CD4-positive, alpha-beta T cell (primary cell): ENCODE data around the gene FAM110A. TPM values are rescaled to one million over a fixed set of nuclear protein-coding genes. Genes with fewer than 3 reads are reported as not detected.
"Not testable (repeated sequence)": the region's sequence is repeated elsewhere in the genome, so short reads cannot be mapped to it uniquely, and the experiment has no call there.

Experiments used
- ATAC-seq: fragments of 200-7000 bp; cut with Tn5 transposase; one replicate; pipeline ENCODE4 v1.10.0; 2022; ENCODE audit warnings: mild to moderate bottlenecking; ENCODE audit not compliant: poor library complexity
- CTCF ChIA-PET: fragments of 350-600 bp; sonication (Branson Sonifier 250); formaldehyde crosslinking; loops from one replicate; lab custom pipeline; 2021; ENCODE audit warnings: antibody characterized with exemption, inconsistent platforms; lab: Charles Lee
- POLR2A ChIA-PET: fragments of 350-600 bp; sonication (Branson Sonifier 250); formaldehyde crosslinking; loops from one replicate; lab custom pipeline; 2021; ENCODE audit warnings: antibody characterized with exemption, inconsistent platforms; lab: Charles Lee
- DNase-seq, 14 experiments: peaks; one replicate each; pipeline ENCODE4 v3.0.0-alpha.2; 2013 to 2020; ENCODE audit warnings: mixed read lengths in 2 of 14
- H3K27ac ChIP-seq, 2 donors: one replicate each; pipeline versions ENCODE4 v1.5.1 to v1.7.0; 2013; ENCODE audit warnings: low read length in 2 of 2, low read depth in 1 of 2, mild to moderate bottlenecking in 1 of 2
- H3K27me3 ChIP-seq, 2 experiments: 1 replicate in 1 of 2; 2 replicates in 1 of 2; pipeline versions ENCODE4 v1.6.1 to v1.7.0; 2013; ENCODE audit warnings: low read length in 2 of 2, control low read depth in 1 of 2, mild to moderate bottlenecking in 1 of 2, moderate library complexity in 1 of 2; ENCODE audit not compliant: insufficient read depth in 2 of 2, control insufficient read depth in 1 of 2
- H3K36me3 ChIP-seq: one replicate; pipeline ENCODE4 v1.6.1; 2013; ENCODE audit warnings: low read length, control low read depth; ENCODE audit not compliant: insufficient read depth
- H3K4me1 ChIP-seq: one replicate; pipeline ENCODE4 v1.6.1; 2013; ENCODE audit warnings: low read length, control low read depth; ENCODE audit not compliant: insufficient read depth
- H3K4me3 ChIP-seq: one replicate; pipeline ENCODE4 v1.5.1; 2013; ENCODE audit warnings: mild to moderate bottlenecking, low read length, moderate library complexity
- H3K9me3 ChIP-seq, 2 experiments: 1 replicate in 1 of 2; 2 replicates in 1 of 2; pipeline versions ENCODE4 v1.6.1 to v1.7.0; 2013; ENCODE audit warnings: low read length in 2 of 2, mild to moderate bottlenecking in 2 of 2, control low read depth in 1 of 2, moderate library complexity in 1 of 2; ENCODE audit not compliant: control insufficient read depth in 1 of 2, insufficient read depth in 1 of 2
- H3K27ac Mint-ChIP-seq: one replicate; pipeline ENCODE4 v1.8.0; 2020; ENCODE audit warnings: mixed read lengths
- H3K27me3 Mint-ChIP-seq: one replicate; pipeline ENCODE4 v1.8.0; 2021; ENCODE audit warnings: mixed read lengths
- H3K36me3 Mint-ChIP-seq: one replicate; pipeline ENCODE4 v1.8.0; 2021; ENCODE audit warnings: low read depth, mixed read lengths
- H3K4me1 Mint-ChIP-seq: one replicate; pipeline ENCODE4 v1.8.0; 2021; ENCODE audit warnings: low read depth, mixed read lengths
- H3K4me3 Mint-ChIP-seq: one replicate; pipeline ENCODE4 v1.8.0; 2020; ENCODE audit warnings: mild to moderate bottlenecking, mixed read lengths
- H3K9me3 Mint-ChIP-seq: one replicate; pipeline ENCODE4 v1.8.0; 2020; ENCODE audit warnings: mixed read lengths
- CTCF ChIP-seq: fragments of 200-600 bp; IDR thresholded peaks from one replicate; pipeline ENCODE4 v1.8.0; 2022; ENCODE audit warnings: antibody characterized with exemption, mild to moderate bottlenecking
- intact Hi-C, 2 experiments: fragments of 100-400 bp; cut with DNase I in 1 of 2; cut with micrococcal nuclease in 1 of 2; formaldehyde crosslinking; loops; one replicate each; pipeline versions ENCODE4 v1.15.1 to v1.9.0; 2023 to 2025; cut with DNase I, micrococcal nuclease
- total RNA-seq, 174 experiments: library from RNA in 2 of 174; stranded (reverse) in 2 of 174; gene quantifications; one replicate each; pipeline ENCODE4 v1.2.3 and lab custom pipeline; 2021 to 2026

The FAM110A gene
- total RNA-seq, 2 experiments from 2014 or later: 4.5 to 4.8 TPM

- no peaks in the 10 kb centered on the region for H3K4me1 ChIP-seq
- peak in 2 of 14 experiments; percentile 42 to 51 for DNase-seq
- no peaks in the 10 kb centered on the region for H3K9me3 ChIP-seq
- peaks cover 0 to 4% of the 10 kb centered on the region in 2 experiments for H3K27me3 ChIP-seq
- TF ChIP-seq CTCF: no peak
- H3K4me3 ChIP-seq: no peak overlapping the region
- Mint-ChIP-seq H3K27ac (no peak overlapping the region), H3K36me3 (no peaks in the 10 kb centered on the region), H3K4me3 (no peak overlapping the region), H3K9me3 (no peaks in the 10 kb centered on the region), H3K4me1 (no peaks in the 10 kb centered on the region), H3K27me3 (peaks cover 9% of the 10 kb centered on the region)
- CTCF ChIA-PET: no interaction called here
- H3K36me3 ChIP-seq: no peaks in the 10 kb centered on the region
- intact Hi-C loops: no loop called here
- ATAC-seq: no peak
- H3K27ac ChIP-seq: no peak overlapping the region
- POLR2A ChIA-PET: no interaction called here
Observed at GRCh38 chr20:891058-891705, 57.7 kb downstream of the FAM110A start.

- H3K27me3 Mint-ChIP-seq: peaks cover 9% of the 10 kb centered on the region
- no peaks in the 10 kb centered on the region for H3K9me3 ChIP-seq
- H3K4me1 Mint-ChIP-seq: no peaks in the 10 kb centered on the region
- H3K4me3 ChIP-seq: no peak overlapping the region
- DNase-seq (no peak), ATAC-seq (no peak)
- H3K27ac ChIP-seq: no peak overlapping the region
- POLR2A ChIA-PET: no interaction called here
- H3K9me3 Mint-ChIP-seq: no peaks in the 10 kb centered on the region
- no peak for TF ChIP-seq CTCF
- H3K4me1 ChIP-seq: no peaks in the 10 kb centered on the region
- no peaks in the 10 kb centered on the region for H3K36me3 ChIP-seq
- intact Hi-C loops: no loop called here
- H3K27me3 ChIP-seq: peaks cover 0 to 4% of the 10 kb centered on the region in 2 experiments
- CTCF ChIA-PET: no interaction called here
- no peak overlapping the region for H3K27ac Mint-ChIP-seq
- H3K36me3 Mint-ChIP-seq: no peaks in the 10 kb centered on the region
- no peak overlapping the region for H3K4me3 Mint-ChIP-seq
Observed at GRCh38 chr20:891706-892080, 58.2 kb downstream of the FAM110A start.

- intact Hi-C loops, H3K4me1 ChIP-seq, H3K27me3 ChIP-seq, DNase-seq, H3K36me3 Mint-ChIP-seq, H3K4me3 ChIP-seq, H3K27ac Mint-ChIP-seq, H3K4me3 Mint-ChIP-seq, H3K27ac ChIP-seq, POLR2A ChIA-PET, H3K36me3 ChIP-seq, CTCF ChIA-PET, ATAC-seq, H3K9me3 ChIP-seq, H3K27me3 Mint-ChIP-seq, H3K9me3 Mint-ChIP-seq, H3K4me1 Mint-ChIP-seq: not testable (repeated sequence)
Observed at GRCh38 chr20:892371-892770, 58.9 kb downstream of the FAM110A start.

Other genes starting within 250 kb of the FAM110A start
- gene TCF15, start 223.4 kb upstream of the FAM110A start, total RNA-seq: not detected
- gene SRXN1, start 180.5 kb upstream of the FAM110A start, total RNA-seq: 1 to 10 TPM; 1.2 to 1.4 TPM
- gene SCRT2, start 157.9 kb upstream of the FAM110A start, total RNA-seq: not detected
- not detected for gene SLC52A3, start 65.2 kb upstream of the FAM110A start, total RNA-seq
- not detected for gene ANGPT4, start 82.6 kb downstream of the FAM110A start, total RNA-seq
- gene RSPO4, start 168.6 kb downstream of the FAM110A start, total RNA-seq: under 1 TPM; 0.14 to 0.25 TPM